HG03460 (cell line): Measurements from ENCODE around the gene MFAP3.
"Not testable (repeated sequence)": the region's sequence is repeated elsewhere in the genome, so short reads cannot be mapped to it uniquely, and the experiment has no call there.

Experiments used
- ATAC-seq: cut with Tn5 transposase; IDR thresholded peaks from one replicate; pipeline ENCODE4 v1.9.1; 2021; ENCODE audit not compliant: unreplicated experiment

MFAP3 gene

GRCh38 chr5:154049636-154050035, 10.9 kb downstream of the MFAP3 start:
- ATAC-seq, result no peak

GRCh38 chr5:154053468-154053867, 14.7 kb downstream of the MFAP3 start:
- no peak for ATAC-seq

- no peak for ATAC-seq
Observed at GRCh38 chr5:154055201-154055600, 16.4 kb downstream of the MFAP3 start.

- peak; percentile 75 for ATAC-seq
Observed at GRCh38 chr5:154058055-154059038, 19.6 kb downstream of the MFAP3 start.

GRCh38 chr5:154059039-154059430, 20.3 kb downstream of the MFAP3 start:
- ATAC-seq, result peak; percentile 61

DNA sequence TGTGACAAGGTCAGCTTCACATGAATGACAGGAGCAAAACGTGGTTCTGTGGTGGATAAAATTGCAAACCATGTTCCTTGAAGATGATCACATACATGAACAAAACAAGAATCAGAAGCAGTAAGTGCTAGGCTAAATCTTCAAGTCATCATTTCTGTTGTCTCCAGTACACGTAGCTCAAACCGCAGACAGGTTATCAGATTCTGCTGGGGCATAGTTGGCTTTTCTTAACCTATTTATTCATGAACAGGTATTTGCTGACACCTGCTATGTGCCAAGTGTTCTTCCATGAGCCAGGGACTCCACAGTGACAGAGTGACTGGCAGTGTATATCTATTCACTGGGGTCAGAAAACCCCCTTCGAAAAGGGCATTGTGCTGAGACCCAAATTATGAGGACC, 20.8 kb downstream of the MFAP3 start:
- no peak for ATAC-seq

- ATAC-seq, result no peak
Observed at GRCh38 chr5:154060606-154061005, 21.8 kb downstream of the MFAP3 start.

DNA sequence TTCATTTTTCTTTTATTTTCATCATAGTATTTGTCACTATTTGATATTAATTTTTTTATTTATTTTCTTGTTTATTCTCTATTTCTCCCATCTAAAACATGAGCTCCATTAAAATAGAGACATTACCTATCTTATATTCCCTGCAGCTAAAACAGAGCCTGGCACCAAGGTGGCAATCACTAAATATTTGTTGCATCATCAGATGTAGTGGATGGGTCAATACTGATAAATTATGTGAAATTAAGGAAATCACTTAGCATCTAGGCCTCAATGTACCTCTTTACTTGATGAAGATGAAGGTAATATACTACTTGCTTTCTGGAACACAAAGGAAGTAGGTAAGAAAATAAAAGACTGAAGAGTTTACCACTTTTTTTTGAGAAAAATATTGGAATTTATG, 24.6 kb downstream of the MFAP3 start:
- no peak for ATAC-seq

DNA sequence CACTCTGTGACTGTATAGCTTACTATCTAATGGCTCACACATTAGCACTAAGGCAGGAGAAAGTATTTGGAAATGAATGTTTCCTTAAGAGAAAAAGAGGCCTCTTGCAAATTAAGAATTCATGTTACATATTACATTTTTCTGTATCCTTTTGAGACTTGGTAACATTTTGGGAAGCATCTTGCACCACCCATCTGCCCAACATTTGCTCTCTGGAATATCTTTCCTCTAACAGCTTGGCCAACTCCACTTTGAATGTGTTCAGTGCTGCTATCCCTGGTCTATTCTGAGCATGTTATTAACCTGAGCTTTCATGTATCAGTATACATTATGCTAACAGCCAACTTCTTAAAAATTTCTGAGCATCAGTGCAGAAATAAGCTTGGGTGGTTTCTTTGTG, 27.2 kb downstream of the MFAP3 start:
- no peak for ATAC-seq

DNA sequence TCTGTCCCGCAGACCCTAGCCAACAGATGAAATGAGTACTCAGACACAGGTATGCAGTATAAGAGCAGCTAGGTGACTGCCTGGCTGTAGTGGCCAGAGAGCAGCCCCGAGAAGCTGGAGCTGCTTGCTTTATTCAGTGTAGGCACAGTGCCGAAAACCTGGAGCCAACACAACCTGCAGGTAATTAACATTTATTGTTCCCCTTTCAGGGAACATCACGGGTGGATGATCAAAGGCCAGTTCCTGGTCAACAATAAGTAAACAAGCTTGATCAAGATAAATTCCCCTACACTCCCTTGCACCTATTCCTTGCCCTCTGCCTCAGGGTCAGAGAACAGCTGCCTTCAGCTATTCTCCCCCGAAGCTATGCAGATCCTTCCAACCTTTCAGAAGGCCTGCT, 31.1 kb downstream of the MFAP3 start:
- not testable (repeated sequence) for ATAC-seq

- ATAC-seq, result peak; percentile 20
Observed at GRCh38 chr5:154071799-154072413, 33.1 kb downstream of the MFAP3 start.

DNA sequence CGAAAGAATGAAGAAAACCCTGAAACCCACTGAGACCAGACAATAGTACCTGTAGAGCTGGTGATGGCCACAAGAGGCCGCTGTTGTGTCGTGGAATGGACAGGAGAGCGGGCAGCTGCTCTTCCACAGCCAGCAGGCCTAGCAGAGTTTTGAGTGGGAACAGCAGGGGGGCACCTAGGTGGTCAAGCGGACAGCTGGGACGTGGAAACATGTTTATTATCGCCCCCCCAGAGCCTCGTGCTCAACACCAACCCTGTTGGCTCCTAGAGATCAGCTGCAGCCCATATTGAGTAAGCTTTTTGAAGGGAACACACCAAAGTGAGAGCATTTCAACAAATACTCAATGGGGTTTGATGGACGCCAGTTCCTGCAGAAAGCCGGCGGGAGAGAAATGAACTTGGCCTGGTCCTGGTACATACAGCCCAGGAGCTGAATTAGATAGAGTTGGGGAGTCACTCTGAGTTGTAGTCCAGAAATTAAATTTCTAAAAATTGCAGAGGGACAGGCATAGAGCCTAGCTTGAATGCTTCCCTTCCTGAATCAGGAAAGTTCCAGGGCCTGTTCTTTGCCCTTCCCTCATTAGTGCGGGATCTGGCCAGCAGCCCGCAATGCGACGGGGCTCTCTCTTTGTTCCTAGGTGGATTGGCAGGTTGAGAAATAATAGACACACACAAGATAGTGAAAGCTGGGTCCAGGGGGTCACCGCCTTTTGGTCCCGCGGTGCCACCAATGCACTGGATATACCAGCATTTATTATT, 33.8 kb downstream of the MFAP3 start:
- ATAC-seq, result peak; percentile 97

DNA sequence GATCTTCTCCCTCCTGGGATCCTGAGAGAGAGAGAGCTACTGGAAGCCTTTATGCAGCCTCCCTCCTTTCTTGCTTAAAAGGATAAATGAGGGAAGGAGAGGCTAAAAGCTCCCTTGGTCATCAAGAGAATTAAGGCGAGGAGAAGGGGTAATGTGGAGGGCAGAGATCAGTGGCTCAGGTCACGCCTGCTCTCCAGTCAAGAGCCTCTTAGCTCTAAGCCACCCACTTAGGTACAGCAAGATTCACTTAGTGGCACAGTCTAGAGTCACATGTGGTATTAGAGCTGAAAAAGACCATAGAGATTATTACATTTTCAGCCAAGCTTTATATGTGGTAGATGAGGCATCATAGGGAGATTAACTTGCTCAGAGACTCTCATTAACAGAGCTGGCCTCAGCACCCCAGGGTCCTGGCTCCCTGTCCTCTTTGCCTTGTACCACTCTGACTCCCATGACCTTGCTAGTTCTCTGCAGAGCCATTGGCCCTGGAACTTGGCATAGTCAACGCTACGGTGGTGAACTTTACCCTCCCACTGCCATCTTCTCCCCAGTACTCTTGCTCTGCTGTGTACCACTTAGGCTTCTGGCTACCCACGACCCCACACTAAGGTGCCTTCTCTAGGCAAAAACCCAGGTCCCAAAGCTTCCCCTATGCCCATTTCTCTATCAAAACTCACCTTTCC, 37.6 kb downstream of the MFAP3 start:
- ATAC-seq, result no peak

- ATAC-seq, result no peak
Observed at GRCh38 chr5:154077696-154078095, 38.9 kb downstream of the MFAP3 start.

GRCh38 chr5:154078272-154078671, 39.5 kb downstream of the MFAP3 start:
- no peak for ATAC-seq

DNA sequence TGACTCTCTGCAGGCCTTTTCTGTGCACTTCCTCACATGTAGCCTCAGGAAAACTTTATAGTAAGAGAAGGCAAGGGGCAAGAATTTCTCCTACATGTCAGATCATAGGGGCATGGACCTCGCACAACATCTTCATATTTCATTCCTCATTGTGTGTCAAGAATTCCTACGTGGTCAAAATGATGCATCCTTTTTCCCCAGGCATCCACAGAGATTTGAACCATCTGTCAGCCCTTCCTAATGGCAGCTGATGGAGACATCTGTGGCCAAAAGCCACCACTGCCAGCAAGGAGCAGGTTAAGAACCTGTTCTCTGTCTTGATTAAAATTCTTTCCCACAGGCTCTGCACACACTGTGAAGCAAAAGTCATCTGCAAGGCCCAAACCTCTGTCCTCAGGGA, 42.5 kb downstream of the MFAP3 start:
- no peak for ATAC-seq

DNA sequence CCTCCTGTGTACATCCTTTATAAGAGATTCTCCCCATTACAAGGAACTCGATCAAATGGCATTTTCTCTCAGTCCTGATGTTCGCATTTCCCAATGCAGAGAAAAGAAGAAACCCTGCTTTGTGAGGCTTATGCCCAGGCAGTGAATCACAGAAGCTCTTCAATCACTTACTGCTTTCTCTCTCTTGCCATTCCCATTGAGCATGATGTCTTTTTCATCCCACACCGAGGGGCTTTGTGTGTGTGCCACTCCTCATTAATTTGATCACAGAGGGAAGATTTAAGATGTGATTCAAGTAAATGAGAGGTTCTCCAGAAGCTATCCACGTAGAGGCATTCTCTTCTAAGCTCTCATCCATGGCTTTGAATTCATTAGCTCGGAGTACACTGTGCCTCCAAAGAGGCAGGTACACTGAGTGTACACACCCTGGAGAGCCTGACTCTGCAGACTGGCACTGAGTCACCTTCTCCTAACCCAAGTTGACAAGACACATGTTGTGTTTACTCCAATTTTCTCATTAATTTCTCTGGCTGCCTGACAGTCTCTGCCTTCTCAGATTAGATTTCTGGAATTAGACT, 45.4 kb downstream of the MFAP3 start:
- no peak for ATAC-seq

GRCh38 chr5:154086146-154086545, 47.4 kb downstream of the MFAP3 start:
- no peak for ATAC-seq

- no peak for ATAC-seq
Observed at GRCh38 chr5:154086641-154087040, 47.9 kb downstream of the MFAP3 start.

DNA sequence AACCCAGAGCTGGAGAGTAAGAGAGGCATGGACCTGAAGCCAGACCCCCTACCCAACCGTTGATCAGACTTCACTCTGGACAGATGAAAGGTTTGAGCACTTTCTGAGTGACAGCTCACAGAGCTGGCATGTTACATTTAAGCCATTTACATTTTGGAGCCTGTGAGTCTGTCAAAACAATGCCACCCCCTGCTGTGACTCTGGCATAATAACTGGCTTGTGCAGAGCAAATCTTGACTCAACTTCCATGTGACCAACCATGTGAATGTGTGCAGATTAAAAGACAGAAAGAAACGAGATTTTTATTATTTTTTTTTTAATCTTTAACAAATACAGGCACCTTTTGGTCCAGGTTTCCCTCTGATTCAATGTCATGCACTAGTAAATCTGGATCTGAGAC, 48.5 kb downstream of the MFAP3 start:
- no peak for ATAC-seq

DNA sequence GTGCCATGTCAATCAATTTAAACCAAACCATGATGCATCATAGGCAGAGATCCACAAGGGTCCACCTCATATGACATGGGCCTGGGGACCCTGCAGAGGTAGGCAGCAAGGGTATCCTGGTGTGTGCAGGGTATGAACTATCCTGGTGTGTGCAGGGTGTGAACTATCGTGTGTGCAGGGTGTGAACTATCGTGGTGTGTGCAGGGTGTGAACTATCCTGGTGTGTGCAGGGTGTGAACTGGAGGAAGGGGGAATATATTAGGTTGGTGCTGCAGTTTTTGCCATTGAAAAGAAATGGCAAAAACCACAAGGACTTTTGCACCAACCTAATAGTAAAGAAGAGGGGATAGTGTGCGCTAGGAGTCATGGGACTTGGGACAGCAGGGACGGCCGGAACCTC, 50.0 kb downstream of the MFAP3 start:
- no peak for ATAC-seq
